ENCODE data around the gene SPEM3. TPM values are rescaled to one million over a fixed set of nuclear protein-coding genes. Genes with fewer than 3 reads are reported as not detected.

SPEM3 gene
- total RNA-seq = not detected in 2 replicates

GRCh38 chr17:7428557-7428956 lies at the start of gene SPEM3:
Gene SPEM3, plus strand, starts transcription at chr17:7428857. Its CDS starts 46 bp downstream, at chr17:7428903.
- Histone ChIP-seq H3K36me3 (ENCODE audit: insufficient read depth, low read length) (no peaks in the 10 kb centered on the region), H3K27me3 (ENCODE audit: insufficient read depth, low read length) (no peaks in the 10 kb centered on the region), H4K20me1 (ENCODE audit: insufficient read depth, low read length) (no peaks in the 10 kb centered on the region), H2AFZ (ENCODE audit: low read length) (no peak within 1 kb of the TSS), H3K79me2 (ENCODE audit: insufficient read depth, low read length) (no peaks in the 10 kb centered on the region), H3K27ac (ENCODE audit: low read depth, low read length) (no peak within 1 kb of the TSS), H3K4me1 (ENCODE audit: insufficient read depth, low read length) (no peaks in the 10 kb centered on the region), H3K9me3 (ENCODE audit: low read depth, low read length) (no peaks in the 10 kb centered on the region), H3K4me2 (ENCODE audit: insufficient read depth, low read length) (no peak within 1 kb of the TSS), H3K4me3 (ENCODE audit: insufficient read depth, low read length) (no peak within 1 kb of the TSS)
- TF ChIP-seq, protein P1, sequence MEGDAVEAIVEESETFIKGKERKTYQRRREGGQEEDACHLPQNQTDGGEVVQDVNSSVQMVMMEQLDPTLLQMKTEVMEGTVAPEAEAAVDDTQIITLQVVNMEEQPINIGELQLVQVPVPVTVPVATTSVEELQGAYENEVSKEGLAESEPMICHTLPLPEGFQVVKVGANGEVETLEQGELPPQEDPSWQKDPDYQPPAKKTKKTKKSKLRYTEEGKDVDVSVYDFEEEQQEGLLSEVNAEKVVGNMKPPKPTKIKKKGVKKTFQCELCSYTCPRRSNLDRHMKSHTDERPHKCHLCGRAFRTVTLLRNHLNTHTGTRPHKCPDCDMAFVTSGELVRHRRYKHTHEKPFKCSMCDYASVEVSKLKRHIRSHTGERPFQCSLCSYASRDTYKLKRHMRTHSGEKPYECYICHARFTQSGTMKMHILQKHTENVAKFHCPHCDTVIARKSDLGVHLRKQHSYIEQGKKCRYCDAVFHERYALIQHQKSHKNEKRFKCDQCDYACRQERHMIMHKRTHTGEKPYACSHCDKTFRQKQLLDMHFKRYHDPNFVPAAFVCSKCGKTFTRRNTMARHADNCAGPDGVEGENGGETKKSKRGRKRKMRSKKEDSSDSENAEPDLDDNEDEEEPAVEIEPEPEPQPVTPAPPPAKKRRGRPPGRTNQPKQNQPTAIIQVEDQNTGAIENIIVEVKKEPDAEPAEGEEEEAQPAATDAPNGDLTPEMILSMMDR (IDR thresholded peaks at IDR 0.05; ENCODE audit: extremely low read depth, low read depth, low read length) = no peak
- peak; percentile 85 for DNase-seq (ENCODE audit: insufficient read length, low spot score, missing footprints)

DNA sequence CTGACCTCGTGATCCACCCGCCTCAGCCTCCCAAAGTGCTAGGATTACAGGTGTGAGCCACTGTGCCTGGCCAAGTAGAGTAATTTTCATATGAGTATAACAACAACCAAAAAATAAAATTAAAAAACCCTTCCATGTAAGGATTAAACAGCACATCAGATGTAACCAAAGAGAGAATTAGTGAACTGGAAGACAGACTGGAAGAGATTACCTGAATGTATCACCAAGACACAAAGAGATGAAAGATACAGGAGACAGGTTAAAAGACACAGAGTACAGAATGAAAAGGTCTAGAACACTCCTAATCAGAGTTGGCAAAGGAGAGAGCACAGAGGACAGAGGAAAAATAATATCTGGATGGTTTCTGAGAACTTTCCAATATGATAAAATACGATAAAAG lies 49.5 kb upstream of the SPEM3 start:
- TF ChIP-seq, protein P1 (IDR thresholded peaks at IDR 0.05; ENCODE audit: extremely low read depth, low read depth, low read length) = no peak
- Histone ChIP-seq H3K4me1 (ENCODE audit: insufficient read depth, low read length) (peaks cover 3% of the 10 kb centered on the region), H3K27me3 (ENCODE audit: insufficient read depth, low read length) (peaks cover 48% of the 10 kb centered on the region)

GRCh38 chr17:7380321-7380720 lies 48.3 kb upstream of the SPEM3 start:
- Histone ChIP-seq H2AFZ (ENCODE audit: low read length) (no peak overlapping the region), H3K4me2 (ENCODE audit: insufficient read depth, low read length) (peak overlapping the region; percentile 39), H4K20me1 (ENCODE audit: insufficient read depth, low read length) (no peaks in the 10 kb centered on the region), H3K27ac (ENCODE audit: low read depth, low read length) (no peak overlapping the region), H3K4me1 (ENCODE audit: insufficient read depth, low read length) (peaks cover 3% of the 10 kb centered on the region), H3K9me3 (ENCODE audit: low read depth, low read length) (peaks cover 5% of the 10 kb centered on the region), H3K4me3 (ENCODE audit: insufficient read depth, low read length) (no peak overlapping the region), H3K27me3 (ENCODE audit: insufficient read depth, low read length) (peaks cover 48% of the 10 kb centered on the region), H3K79me2 (ENCODE audit: insufficient read depth, low read length) (no peaks in the 10 kb centered on the region), H3K36me3 (ENCODE audit: insufficient read depth, low read length) (no peaks in the 10 kb centered on the region)
- DNase-seq (ENCODE audit: insufficient read length, low spot score, missing footprints) = peak; percentile 91
- TF ChIP-seq, protein P1 (IDR thresholded peaks at IDR 0.05; ENCODE audit: extremely low read depth, low read depth, low read length) = no peak

More for the DNA sequence above, 49.5 kb upstream of the SPEM3 start:
- Histone ChIP-seq H3K36me3 (ENCODE audit: insufficient read depth, low read length) (no peaks in the 10 kb centered on the region), H3K4me3 (ENCODE audit: insufficient read depth, low read length) (no peak overlapping the region), H4K20me1 (ENCODE audit: insufficient read depth, low read length) (no peaks in the 10 kb centered on the region), H3K4me2 (ENCODE audit: insufficient read depth, low read length) (no peak overlapping the region), H3K27ac (ENCODE audit: low read depth, low read length) (no peak overlapping the region), H3K79me2 (ENCODE audit: insufficient read depth, low read length) (no peaks in the 10 kb centered on the region), H2AFZ (ENCODE audit: low read length) (no peak overlapping the region), H3K9me3 (ENCODE audit: low read depth, low read length) (peaks cover 5% of the 10 kb centered on the region)
- peak; percentile 49 for DNase-seq (ENCODE audit: insufficient read length, low spot score, missing footprints)

GRCh38 chr17:7380855-7381683 lies 47.6 kb upstream of the SPEM3 start, which contains the start of gene TNK1:
Gene TNK1, plus strand, starts transcription at chr17:7381089. Its CDS starts 1,838 bp downstream, at chr17:7382927.
- H3K79me2 ChIP-seq (ENCODE audit: insufficient read depth, low read length) = no peaks in the 10 kb centered on the region
- H3K27me3 ChIP-seq (ENCODE audit: insufficient read depth, low read length) = peaks cover 48% of the 10 kb centered on the region
- H2AFZ ChIP-seq (ENCODE audit: low read length) = no peak within 1 kb of the TSS
- no peak within 1 kb of the TSS for H3K27ac ChIP-seq (ENCODE audit: low read depth, low read length)
- peaks cover 3% of the 10 kb centered on the region for H3K4me1 ChIP-seq (ENCODE audit: insufficient read depth, low read length)
- peak; percentile 85 for DNase-seq (ENCODE audit: insufficient read length, low spot score, missing footprints)
- no peaks in the 10 kb centered on the region for H3K36me3 ChIP-seq (ENCODE audit: insufficient read depth, low read length)
- H3K4me2 ChIP-seq (ENCODE audit: insufficient read depth, low read length) = peak within 1 kb of the TSS; percentile 39
- no peaks in the 10 kb centered on the region for H4K20me1 ChIP-seq (ENCODE audit: insufficient read depth, low read length)
- H3K9me3 ChIP-seq (ENCODE audit: low read depth, low read length) = peaks cover 5% of the 10 kb centered on the region
- H3K4me3 ChIP-seq (ENCODE audit: insufficient read depth, low read length) = peak within 1 kb of the TSS; percentile 30
- TF ChIP-seq, protein P1 (IDR thresholded peaks at IDR 0.05; ENCODE audit: extremely low read depth, low read depth, low read length) = no peak
